Renal cortical epithelial cell (primary cell): ENCODE results near the gene CD6. TPM values are rescaled to one million over a fixed set of nuclear protein-coding genes. Genes with fewer than 3 reads are reported as not detected.

Experiments
- DNase-seq: peaks from one replicate; pipeline ENCODE4 v3.0.0-alpha.2; 2011; ENCODE audit warnings: low read depth
- total RNA-seq: library from RNA; depleted of rRNA; stranded (reverse); fragments of >200 nt; gene quantifications from 2 replicates; pipeline ENCODE4 v1.2.3, GENCODE V29; 2014

The CD6 gene
- total RNA-seq, 1 donor from 2014 or later: not detected

DNA sequence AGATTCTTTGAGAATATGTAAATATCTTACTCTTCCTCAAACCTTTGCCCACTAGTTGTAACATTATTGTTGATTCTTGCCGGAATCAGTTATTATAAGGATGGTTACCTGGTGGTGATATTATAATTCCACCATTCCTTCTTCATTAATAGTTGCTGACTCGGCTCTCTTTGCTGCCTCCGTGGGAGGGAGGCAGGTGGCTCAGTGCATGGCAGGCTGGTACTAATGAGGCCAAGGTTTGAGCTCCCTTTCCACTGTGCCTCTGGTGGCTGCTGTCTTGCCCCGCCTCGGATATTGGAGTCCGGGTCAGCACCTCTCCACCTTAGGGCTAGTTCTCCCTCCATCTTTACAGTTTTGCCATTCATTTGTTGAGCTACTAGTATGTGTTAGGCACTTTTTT is 12.7 kb downstream of the CD6 start:
- no peak for DNase-seq

GRCh38 chr11:60984636-60985035 is 13.2 kb downstream of the CD6 start:
- no peak for DNase-seq

GRCh38 chr11:60985501-60985900 is 14.0 kb downstream of the CD6 start:
- no peak for DNase-seq

DNA sequence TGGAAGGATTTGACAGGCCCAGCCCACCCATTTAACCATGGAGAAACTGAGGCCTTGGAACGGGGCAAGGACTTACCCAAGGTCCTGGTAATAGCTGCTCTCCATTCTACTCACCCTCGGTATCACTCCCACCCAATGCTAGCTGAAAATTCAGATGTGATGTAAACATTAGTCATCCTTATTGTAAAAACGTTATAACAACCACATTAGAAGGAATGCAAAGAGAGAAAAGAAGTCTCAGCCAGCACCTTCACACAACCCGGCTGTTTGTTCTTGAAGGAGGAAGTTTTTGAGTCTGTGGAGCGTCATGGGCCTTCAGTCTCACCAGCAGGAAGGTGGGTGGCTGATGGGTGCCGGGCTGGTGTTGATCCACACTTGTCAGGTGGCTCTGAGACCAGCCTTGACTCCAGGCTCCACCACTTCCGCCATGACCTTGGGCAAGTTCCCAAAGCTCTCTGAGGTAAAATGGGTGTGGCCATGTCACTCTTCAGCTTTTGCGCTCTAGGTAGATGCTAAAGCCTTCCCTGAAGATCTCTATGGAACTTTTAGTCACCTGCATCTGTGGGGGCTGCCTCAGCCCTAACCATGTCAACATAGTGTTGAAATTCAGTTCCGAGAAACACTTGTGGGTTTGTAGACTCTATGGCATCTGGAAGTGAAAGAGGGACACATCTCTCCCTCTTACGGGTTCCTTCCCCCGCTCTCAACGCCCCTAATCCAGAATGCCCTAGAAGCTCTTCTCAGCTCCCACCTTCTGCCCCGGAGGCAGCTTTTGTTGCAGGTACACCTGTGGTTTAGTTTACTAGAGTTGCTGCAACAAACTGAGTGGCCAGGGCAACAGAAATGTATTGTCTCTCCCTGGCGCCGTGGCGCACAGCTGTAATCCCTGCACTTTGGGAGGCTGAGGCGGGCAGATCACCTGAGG is 14.8 kb downstream of the CD6 start:
- DNase-seq: no peak

DNA sequence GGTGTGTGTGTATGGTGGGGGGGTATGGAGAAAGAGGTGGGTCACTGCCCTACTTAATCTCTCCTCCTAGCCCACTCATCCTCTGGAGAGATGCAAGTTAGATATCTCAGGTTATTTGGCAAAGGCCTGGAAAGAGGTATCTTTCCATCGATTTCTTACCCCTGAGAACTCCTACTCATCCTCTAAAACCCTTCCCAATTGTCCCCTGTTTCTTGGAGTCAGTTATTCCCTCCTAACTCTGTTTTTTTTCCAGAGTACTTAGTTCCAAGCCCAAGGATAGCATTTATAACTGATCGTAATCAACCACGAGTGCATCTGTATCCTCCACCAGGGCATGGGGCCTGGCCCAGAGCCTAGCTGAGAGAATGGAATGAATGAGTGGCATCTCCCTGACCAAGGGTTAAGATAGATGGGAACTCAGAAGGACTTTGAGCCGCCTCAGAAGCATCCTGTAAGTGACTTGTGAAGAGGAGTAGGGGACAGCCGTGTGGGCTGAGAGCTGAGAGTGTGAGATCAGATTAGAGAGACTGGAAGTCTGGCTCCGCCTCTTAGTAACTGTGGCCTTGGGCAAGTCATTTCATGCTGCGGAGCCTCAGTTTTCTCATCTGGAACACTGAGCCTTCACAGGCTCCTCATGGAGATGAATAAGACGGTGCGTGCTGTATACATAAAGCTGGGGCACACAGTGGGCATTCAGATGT is 16.2 kb downstream of the CD6 start:
- DNase-seq: no peak

GRCh38 chr11:60988658-60989057 is 17.2 kb downstream of the CD6 start:
- no peak for DNase-seq

GRCh38 chr11:60989093-60989650 is 17.7 kb downstream of the CD6 start:
- no peak for DNase-seq

DNA sequence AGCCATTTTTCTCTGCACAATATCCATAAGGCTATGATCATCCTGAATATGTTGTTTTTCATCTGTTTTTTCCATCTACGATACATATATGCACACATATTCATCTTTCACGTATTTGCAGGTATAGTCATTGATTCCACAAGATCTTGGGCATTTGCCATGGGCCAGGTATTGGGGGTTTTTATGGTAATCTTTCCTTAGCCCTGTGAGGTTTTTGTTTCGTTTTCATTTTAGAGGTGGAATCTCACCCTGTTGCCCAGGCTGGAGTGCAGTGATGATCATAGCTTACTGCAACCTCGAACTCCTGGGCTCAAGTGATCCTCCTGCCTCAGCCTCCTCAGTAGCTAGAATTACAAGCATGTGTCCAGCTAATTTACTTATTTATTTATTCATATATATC is 20.0 kb downstream of the CD6 start:
- DNase-seq: no peak

DNA sequence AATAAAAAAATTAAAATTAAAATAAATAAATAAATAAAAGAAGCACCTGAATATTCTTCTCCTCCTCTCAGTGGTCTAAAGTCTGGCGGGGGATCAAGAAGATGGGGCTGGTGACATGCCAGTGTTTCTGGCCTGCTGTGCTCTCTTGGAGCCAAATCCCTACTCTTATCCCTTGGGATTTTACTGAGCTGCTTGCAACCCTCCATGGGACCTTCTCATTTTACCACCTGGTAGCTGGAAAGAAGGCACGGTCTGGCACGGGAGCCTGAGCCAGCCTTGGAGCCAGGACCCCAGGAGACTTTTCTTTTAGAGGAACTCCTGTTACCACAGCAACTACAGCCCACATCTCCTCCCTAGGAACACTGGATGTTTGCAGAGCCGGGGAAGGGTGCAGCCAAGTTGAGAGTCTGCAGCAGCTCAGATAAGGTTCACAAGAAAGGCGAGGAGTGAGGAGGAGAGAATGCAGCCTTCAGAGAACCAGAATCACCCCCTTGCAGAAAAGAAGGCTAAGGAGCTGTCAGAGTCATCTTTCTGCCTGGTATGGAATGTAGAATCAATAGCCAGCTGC is 21.4 kb downstream of the CD6 start:
- DNase-seq: no peak

DNA sequence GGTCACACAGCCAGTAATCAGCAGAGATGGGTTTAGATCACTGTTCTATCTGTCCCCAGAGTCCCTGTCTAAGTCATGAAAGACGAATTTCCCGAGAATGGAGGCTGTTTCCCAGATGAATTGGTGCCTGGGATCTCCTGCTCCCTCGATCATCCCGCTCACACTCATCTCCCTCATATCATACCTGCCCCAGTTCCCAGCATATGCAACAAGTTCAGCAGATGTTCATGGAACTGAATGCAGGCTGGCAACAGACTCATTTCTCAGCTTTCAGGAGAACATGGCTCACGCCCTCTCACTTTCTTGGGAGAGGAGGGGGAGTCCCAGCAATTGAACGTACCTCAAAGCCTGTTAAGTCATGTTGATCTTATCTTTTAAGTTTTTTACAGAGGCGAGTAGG is 22.1 kb downstream of the CD6 start:
- DNase-seq: no peak

DNA sequence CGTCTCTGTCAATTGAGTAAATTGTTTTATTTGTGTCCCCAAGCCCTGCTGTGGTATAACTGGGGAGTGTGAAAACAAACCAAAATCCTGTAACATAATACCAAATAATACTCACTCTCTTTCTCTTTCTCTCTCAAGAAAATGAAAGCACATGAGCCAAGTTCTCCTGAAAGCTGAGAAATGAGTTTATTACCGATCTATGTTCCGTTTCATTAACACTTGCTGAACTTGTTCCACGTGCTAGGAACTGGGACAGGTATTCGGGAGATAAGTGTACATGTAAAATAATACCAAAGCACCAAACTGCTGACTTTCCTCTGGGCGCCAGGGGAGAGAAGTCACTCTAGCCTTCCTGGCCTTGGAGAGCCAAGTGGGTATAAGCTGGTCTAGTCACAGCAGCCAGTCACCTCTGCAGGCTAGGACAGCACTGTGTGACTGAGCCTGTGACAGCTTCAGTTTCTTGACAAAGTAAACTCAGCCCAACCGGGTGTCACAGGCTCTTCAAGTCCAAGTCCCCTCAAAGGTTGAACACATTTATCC is 23.1 kb downstream of the CD6 start:
- no peak for DNase-seq

GRCh38 chr11:60995798-60996197 is 24.3 kb downstream of the CD6 start:
- DNase-seq: no peak

DNA sequence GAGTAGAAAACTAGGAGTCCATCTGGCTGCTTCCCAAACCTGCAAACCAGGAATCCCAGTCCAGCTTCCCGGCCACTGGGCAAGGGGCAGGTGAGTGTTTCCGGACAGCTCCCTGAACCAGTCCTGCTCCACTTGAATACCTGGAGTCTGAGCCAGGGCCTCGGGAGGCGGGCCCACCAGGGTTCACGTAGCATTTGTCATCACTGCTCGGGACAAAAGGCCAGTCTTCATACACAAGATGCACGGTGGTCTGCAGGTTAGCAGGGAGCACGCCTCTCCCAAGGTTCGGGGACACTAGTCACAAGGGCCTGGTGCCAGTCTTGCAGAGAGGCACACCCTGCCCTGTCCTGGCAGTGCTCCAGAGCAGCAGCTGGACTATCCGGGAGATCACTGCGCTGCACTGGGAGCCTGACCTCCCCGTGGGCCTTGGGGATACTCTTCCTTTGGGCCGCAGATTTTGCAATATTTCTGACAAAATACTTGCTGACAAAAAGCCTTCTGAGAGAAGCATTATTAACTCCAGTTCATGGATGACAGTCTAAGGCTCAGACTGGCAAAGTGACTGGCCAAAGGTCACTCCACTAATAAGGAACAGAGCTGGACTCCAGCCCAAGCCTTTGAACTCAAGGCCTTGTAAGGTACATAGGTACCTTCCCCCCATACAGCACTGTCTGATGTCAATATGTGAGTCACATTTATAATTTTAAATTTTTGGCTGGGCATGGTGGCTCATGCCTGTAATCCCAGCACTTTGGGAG is 25.1 kb downstream of the CD6 start:
- DNase-seq: peak; percentile 3

- no peak for DNase-seq
Observed at GRCh38 chr11:61000426-61000825, 28.9 kb downstream of the CD6 start.

DNA sequence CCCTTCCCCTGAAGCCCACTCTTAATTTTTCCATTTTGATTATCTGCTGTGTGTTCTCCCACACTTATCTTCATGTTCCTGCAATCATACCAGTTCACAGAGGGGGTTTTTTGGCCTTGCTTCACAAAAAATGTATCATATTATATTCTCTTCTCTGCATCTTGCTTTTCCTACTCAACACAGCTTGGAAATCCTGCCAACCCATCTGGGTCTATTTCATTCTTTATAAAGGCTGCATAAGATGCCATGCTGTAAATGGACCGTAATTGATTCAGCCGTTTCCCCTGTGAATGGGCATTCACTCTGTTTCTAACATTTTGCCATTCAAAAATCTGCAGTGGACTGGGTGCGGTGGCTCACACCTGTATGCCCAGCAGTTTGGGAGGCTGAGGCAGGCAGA is 30.5 kb downstream of the CD6 start:
- no peak for DNase-seq

DNA sequence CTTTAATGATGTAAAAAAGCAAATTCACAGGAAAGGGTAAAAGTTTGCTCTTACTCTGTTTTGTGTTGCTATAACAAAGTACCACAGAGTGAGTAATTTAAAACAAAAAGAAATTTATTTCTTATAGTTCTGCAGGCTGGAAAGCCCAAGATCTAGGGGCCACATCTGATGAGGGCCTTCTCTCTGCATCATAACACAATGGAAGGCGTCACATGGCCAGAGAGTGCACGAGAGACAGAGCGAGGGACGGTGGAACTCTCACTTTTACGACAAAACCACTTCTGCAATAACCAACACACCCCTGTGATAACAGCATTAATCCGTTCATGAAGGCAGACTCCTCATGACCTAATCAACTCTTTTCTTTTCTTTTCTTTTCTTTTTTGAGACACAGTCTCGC is 31.1 kb downstream of the CD6 start:
- DNase-seq: no peak

DNA sequence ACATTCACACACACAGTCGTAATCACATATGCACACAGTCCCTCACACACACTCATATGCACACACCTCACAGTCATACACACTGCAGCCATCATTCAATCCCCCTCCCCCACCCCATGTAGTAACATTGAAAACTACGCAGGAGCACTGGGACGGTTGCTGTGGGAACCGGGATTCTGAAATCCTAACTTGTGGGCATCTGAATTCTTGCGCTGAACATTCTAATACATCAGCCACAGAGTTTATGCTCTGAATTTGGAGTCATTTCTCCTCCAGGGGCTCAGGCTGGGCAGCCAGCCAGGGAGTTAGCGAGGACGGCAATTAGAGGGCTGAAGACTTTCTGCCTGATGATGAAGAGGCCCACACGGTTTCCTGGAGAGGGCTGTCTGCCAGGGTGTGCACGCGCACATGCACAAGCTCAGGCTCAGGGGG is 32.7 kb downstream of the CD6 start:
- no peak for DNase-seq

DNA sequence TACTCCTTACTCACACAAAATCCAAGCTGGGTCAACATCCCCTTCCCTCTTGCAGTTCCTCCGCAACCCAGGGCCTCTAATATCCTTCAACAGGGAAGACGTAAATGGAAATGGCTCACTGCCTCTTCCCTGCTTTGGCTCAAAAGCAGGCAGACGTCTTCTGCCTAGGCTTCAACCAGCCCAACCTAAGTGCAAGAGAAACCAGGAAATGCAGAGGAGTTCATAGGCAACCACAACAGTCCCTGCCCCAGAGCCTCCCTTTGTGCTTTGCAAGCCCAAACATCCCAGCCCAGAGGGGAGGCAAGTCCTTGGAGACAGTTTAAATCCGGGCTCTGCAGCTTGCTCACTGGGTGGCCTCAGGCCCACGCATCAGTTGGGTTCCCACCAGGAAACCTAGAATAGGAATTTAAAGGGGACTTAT is 33.3 kb downstream of the CD6 start:
- no peak for DNase-seq

DNA sequence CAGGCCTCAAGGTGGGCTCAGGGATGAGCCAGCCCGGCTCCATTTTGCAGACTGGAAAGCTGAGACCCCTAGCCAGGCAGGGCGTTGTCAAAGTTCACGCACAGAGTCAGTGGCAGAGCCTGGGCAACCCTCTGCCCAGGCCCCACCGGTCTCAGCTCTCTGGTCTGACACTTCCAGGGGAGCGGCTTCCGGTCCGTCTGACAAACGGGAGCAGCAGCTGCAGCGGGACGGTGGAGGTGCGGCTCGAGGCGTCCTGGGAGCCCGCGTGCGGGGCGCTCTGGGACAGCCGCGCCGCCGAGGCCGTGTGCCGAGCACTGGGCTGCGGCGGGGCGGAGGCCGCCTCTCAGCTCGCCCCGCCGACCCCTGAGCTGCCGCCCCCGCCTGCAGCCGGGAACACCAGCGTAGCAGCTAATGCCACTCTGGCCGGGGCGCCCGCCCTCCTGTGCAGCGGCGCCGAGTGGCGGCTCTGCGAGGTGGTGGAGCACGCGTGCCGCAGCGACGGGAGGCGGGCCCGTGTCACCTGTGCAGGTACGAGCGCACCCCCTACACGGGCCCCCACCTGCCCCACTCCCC is 36.0 kb downstream of the CD6 start:
- DNase-seq: no peak

GRCh38 chr11:61007956-61008896 is 36.7 kb downstream of the CD6 start:
- DNase-seq: no peak
